Keratinocyte (primary cell): ENCODE measurements around the gene CASP6. TPM values are rescaled to one million over a fixed set of nuclear protein-coding genes. Genes with fewer than 3 reads are reported as not detected.
A peak's percentile ranks its signal among the peaks of the same experiment; 100 is the strongest.

ENCODE experiments used
- DNase-seq: peaks from one replicate; pipeline ENCODE4 v3.0.0-alpha.2; 2011; ENCODE audit warnings: low read depth, missing footprints, low spot score
- FAIRE-seq: peaks from 2 replicates; lab custom pipeline; 2011; peaks lifted over from hg19 to GRCh38; lab: Jason Lieb, UNC
- H2AFZ ChIP-seq: 2 replicates; pipeline ENCODE4 v1.6.0; 2012; ENCODE audit warnings: low read length, control low read depth, inconsistent platforms; ENCODE audit not compliant: control insufficient read depth
- H3K27ac ChIP-seq: 2 replicates; pipeline ENCODE4 v1.5.1; 2011; ENCODE audit warnings: low read length; ENCODE audit not compliant: control insufficient read depth, insufficient read depth
- H3K27me3 ChIP-seq: 3 replicates; pipeline ENCODE4 v1.6.0; 2011; ENCODE audit warnings: low read length; ENCODE audit not compliant: control insufficient read depth, insufficient read depth; ENCODE audit errors: extremely low read depth
- H3K36me3 ChIP-seq, 2 experiments: 2 replicates in 1 of 2; 3 replicates in 1 of 2; pipeline ENCODE4 v1.5.1; 2011; ENCODE audit warnings: low read length in 2 of 2, mild to moderate bottlenecking in 1 of 2; ENCODE audit not compliant: control insufficient read depth in 2 of 2, insufficient read depth in 2 of 2; ENCODE audit errors: extremely low read depth in 1 of 2
- H3K4me1 ChIP-seq: 3 replicates; pipeline ENCODE4 v1.5.1; 2011; ENCODE audit warnings: low read length; ENCODE audit not compliant: control insufficient read depth, insufficient read depth; ENCODE audit errors: extremely low read depth
- H3K4me2 ChIP-seq: 3 replicates; pipeline ENCODE4 v1.6.0; 2011; ENCODE audit warnings: low read depth, low read length; ENCODE audit not compliant: control insufficient read depth, insufficient read depth; ENCODE audit errors: extremely low read depth
- H3K4me3 ChIP-seq, 3 experiments: fragments of 200-600 bp in 1 of 3; sonication (generic) in 1 of 3; 2 replicates in 2 of 3; 3 replicates in 1 of 3; pipeline ENCODE4 v1.5.1; 2011 to 2016; ENCODE audit warnings: low read length in 3 of 3, mild to moderate bottlenecking in 3 of 3, control low read depth in 2 of 3, inconsistent platforms in 1 of 3, low read depth in 1 of 3, mixed read lengths in 1 of 3, mixed run types in 1 of 3, moderate library complexity in 1 of 3; ENCODE audit not compliant: control insufficient read depth in 2 of 3, insufficient read depth in 2 of 3; ENCODE audit errors: extremely low read depth in 1 of 3
- H3K79me2 ChIP-seq: 2 replicates; pipeline ENCODE4 v1.6.0; 2012; ENCODE audit warnings: low read length; ENCODE audit not compliant: control insufficient read depth, insufficient read depth
- H3K9ac ChIP-seq: 3 replicates; pipeline ENCODE4 v1.6.0; 2011; ENCODE audit warnings: low read length; ENCODE audit not compliant: control insufficient read depth, insufficient read depth; ENCODE audit errors: extremely low read depth
- H3K9me1 ChIP-seq: 3 replicates; pipeline ENCODE4 v1.6.0; 2011; ENCODE audit warnings: low read length; ENCODE audit not compliant: control insufficient read depth, insufficient read depth; ENCODE audit errors: extremely low read depth
- H3K9me3 ChIP-seq: 2 replicates; pipeline ENCODE4 v1.5.1; 2012; ENCODE audit warnings: low read depth, low read length; ENCODE audit not compliant: control insufficient read depth
- H4K20me1 ChIP-seq: 3 replicates; pipeline ENCODE4 v1.6.0; 2011; ENCODE audit warnings: low read length; ENCODE audit not compliant: control insufficient read depth, insufficient read depth; ENCODE audit errors: extremely low read depth
- EZH2 ChIP-seq: IDR thresholded peaks from one replicate; pipeline ENCODE4 v1.6.1; 2012; ENCODE audit warnings: inconsistent platforms, mild to moderate bottlenecking, low read length, moderate library complexity
- dilution Hi-C: fragments of 300-500 bp; cut with MboI; formaldehyde crosslinking; loops from one replicate; pipeline ENCODE4 v1.7.0; 2020; ENCODE audit warnings: low sequenced_read_pairs; ENCODE audit not compliant: extremely low pct_ligation_motif_present
- polyA plus RNA-seq, 5 experiments: library from polyadenylated mRNA; depleted of rRNA in 3 of 5; stranded (reverse) in 3 of 5; stranded (forward) in 1 of 5; unstranded in 1 of 5; fragments of >200 nt; gene quantifications; 1 replicate in 1 of 5; 2 replicates in 3 of 5; 3 replicates in 1 of 5; pipeline versions ENCODE4 v1.2.1 to v1.2.3, GENCODE V29; 2011 to 2012; ENCODE audit warnings: missing spikeins in 2 of 5, low read depth in 1 of 5, low replicate concordance in 1 of 5
- TF ChIP-seq, protein P1 (sequence below), 3 experiments: IDR thresholded peaks in 1 of 3; conservative IDR thresholded peaks in 1 of 3; optimal IDR thresholded peaks in 1 of 3; 2 replicates in 2 of 3; 3 replicates in 1 of 3; pipeline versions ENCODE3 to v1.5.1; 2011; ENCODE audit warnings: low read length in 3 of 3, mild to moderate bottlenecking in 3 of 3, moderate library complexity in 2 of 3, control low read depth in 1 of 3, inconsistent platforms in 1 of 3; ENCODE audit not compliant: insufficient read depth in 2 of 3; ENCODE audit errors: extremely low read depth in 1 of 3

Gene CASP6
- polyA plus RNA-seq, 1 donor (not counting 4 experiments of a cell fraction or from before 2014, with no cell fraction given): 52.0 TPM

DNA sequence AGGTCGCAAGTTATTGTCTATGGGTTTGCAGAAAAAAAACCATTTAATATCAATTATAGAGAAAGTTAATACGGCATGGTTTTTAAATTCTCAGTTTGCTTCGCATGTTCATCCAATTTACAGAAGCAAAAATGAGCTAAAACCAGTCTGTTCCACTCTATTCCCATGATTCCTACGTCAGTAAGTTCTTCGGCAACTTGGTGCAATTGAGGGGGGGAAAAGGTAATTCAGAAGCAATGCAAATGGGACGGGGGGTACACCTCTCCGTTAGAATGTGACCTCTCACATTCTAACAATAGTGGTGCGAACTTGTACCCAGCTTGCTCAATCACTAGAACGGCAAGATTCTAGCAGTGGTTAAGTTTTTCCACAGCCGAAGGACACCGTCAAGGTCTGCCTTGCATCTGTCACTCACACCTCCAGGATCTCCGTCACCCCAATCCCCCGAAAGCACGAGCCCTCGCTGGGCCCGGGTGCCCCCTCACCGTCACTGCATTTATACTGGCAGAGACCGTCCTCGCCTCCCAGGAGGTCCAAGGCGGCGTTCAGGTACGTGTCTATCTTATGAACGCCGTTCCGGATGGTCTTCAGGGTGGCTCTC lies 26.0 kb upstream of the CASP6 start:
- Histone ChIP-seq H3K9ac (peak overlapping the region; percentile 90), H3K36me3 (no peaks in the 10 kb centered on the region), H2AFZ (peak overlapping the region; percentile 92), H3K9me1 (no peaks in the 10 kb centered on the region), H3K4me1 (peaks cover 11% of the 10 kb centered on the region), H3K27me3 (no peaks in the 10 kb centered on the region), H3K4me3 (peak overlapping the region; percentile 55 to 87 (median 73)), H3K4me2 (peak overlapping the region; percentile 75), H3K27ac (peak overlapping the region; percentile 78), H4K20me1 (no peaks in the 10 kb centered on the region), H3K79me2 (peaks cover 40% of the 10 kb centered on the region), H3K9me3 (no peaks in the 10 kb centered on the region)
- no peak for TF ChIP-seq EZH2
- TF ChIP-seq, protein P1, sequence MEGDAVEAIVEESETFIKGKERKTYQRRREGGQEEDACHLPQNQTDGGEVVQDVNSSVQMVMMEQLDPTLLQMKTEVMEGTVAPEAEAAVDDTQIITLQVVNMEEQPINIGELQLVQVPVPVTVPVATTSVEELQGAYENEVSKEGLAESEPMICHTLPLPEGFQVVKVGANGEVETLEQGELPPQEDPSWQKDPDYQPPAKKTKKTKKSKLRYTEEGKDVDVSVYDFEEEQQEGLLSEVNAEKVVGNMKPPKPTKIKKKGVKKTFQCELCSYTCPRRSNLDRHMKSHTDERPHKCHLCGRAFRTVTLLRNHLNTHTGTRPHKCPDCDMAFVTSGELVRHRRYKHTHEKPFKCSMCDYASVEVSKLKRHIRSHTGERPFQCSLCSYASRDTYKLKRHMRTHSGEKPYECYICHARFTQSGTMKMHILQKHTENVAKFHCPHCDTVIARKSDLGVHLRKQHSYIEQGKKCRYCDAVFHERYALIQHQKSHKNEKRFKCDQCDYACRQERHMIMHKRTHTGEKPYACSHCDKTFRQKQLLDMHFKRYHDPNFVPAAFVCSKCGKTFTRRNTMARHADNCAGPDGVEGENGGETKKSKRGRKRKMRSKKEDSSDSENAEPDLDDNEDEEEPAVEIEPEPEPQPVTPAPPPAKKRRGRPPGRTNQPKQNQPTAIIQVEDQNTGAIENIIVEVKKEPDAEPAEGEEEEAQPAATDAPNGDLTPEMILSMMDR (optimal IDR thresholded peaks at IDR 0.05 in 1 of 3, IDR thresholded peaks at IDR 0.05 in 1 of 3, conservative IDR thresholded peaks at IDR 0.05 in 1 of 3; ENCODE audit: extremely low read depth in 1 of 3, insufficient read depth in 2 of 3, low read length in 3 of 3): no peak
- DNase-seq: no peak
- FAIRE-seq: peak; percentile 39
- dilution Hi-C loops: no loop called here

DNA sequence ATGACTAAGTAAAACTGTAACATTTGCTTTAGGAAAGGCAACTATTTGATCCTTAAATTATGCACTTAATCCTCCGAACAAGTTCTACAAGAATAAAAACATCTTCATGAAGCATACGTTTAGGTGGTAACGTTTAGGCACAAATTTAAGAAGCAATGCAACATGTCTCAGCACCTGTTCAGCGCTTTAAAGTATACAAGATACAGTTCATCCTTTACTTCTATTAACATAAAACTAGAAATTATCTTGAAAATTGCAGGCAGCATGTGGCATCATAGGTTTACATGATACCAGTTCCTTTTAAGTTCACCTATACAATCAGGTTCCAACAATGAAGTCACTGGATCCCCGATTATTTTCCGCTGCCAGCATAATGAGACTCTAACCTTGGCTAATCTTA lies 25.1 kb upstream of the CASP6 start:
- peak overlapping the region; percentile 78 for H3K27ac ChIP-seq
- peak overlapping the region; percentile 75 for H3K4me2 ChIP-seq
- no peak for DNase-seq
- no peaks in the 10 kb centered on the region for H3K9me1 ChIP-seq
- no peaks in the 10 kb centered on the region for H3K9me3 ChIP-seq
- TF ChIP-seq, protein P1 (optimal IDR thresholded peaks at IDR 0.05 in 1 of 3, IDR thresholded peaks at IDR 0.05 in 1 of 3, conservative IDR thresholded peaks at IDR 0.05 in 1 of 3; ENCODE audit: extremely low read depth in 1 of 3, insufficient read depth in 2 of 3, low read length in 3 of 3): no peak
- TF ChIP-seq EZH2: no peak
- peaks cover 40% of the 10 kb centered on the region for H3K79me2 ChIP-seq
- peaks cover 11% of the 10 kb centered on the region for H3K4me1 ChIP-seq
- H3K4me3 ChIP-seq: peak overlapping the region; percentile 55 to 87 (median 73)
- no peaks in the 10 kb centered on the region for H3K36me3 ChIP-seq
- FAIRE-seq: no peak
- H2AFZ ChIP-seq: peak overlapping the region; percentile 62
- H3K9ac ChIP-seq: peak overlapping the region; percentile 90
- no peaks in the 10 kb centered on the region for H3K27me3 ChIP-seq
- dilution Hi-C loops: no loop called here
- H4K20me1 ChIP-seq: no peaks in the 10 kb centered on the region
